Common myeloid progenitor, CD34-positive (primary cell): ENCODE results near the gene ALG13.

Experiments
- CTCF ChIA-PET: fragments of 350-600 bp; sonication (Branson Sonifier 250); formaldehyde crosslinking; loops from one replicate; lab custom pipeline; 2021; ENCODE audit warnings: antibody characterized with exemption; lab: Charles Lee
- POLR2A ChIA-PET: fragments of 350-600 bp; sonication (Branson Sonifier 250); formaldehyde crosslinking; loops from one replicate; lab custom pipeline; 2021; ENCODE audit warnings: antibody characterized with exemption; lab: Charles Lee
- DNase-seq, 3 donors: peaks; one replicate each; pipeline versions ENCODE4 v3.0.0 to v3.0.0-alpha.2; 2013
- H3K27ac ChIP-seq, 2 experiments: 1 replicate in 1 of 2; 2 replicates in 1 of 2; pipeline ENCODE4 v1.7.0; 2013; ENCODE audit warnings: inconsistent platforms in 2 of 2, low read length in 2 of 2, mild to moderate bottlenecking in 2 of 2, low read depth in 1 of 2, moderate library complexity in 1 of 2; ENCODE audit not compliant: severe bottlenecking in 2 of 2, insufficient read depth in 1 of 2, poor library complexity in 1 of 2
- H3K27me3 ChIP-seq, 5 experiments: replicated peaks in 2 of 5; 1 replicate in 3 of 5; 2 replicates in 2 of 5; pipeline versions ENCODE4 v1.6.1 to v1.7.0; 2013; ENCODE audit warnings: low read length in 4 of 5, mild to moderate bottlenecking in 2 of 5, moderate library complexity in 2 of 5, inconsistent platforms in 1 of 5; ENCODE audit not compliant: insufficient read depth in 5 of 5, control insufficient read depth in 4 of 5
- H3K36me3 ChIP-seq, 4 experiments: 1 replicate in 2 of 4; 2 replicates in 2 of 4; pipeline versions ENCODE4 v1.6.1 to v1.7.0; 2013; ENCODE audit warnings: low read length in 3 of 4, control low read depth in 1 of 4, mild to moderate bottlenecking in 1 of 4; ENCODE audit not compliant: control insufficient read depth in 4 of 4, insufficient read depth in 4 of 4
- H3K4me1 ChIP-seq, 4 experiments: 1 replicate in 3 of 4; 2 replicates in 1 of 4; pipeline versions ENCODE4 v1.6.1 to v1.7.1; 2013; ENCODE audit warnings: low read length in 3 of 4, mild to moderate bottlenecking in 3 of 4, control low read depth in 1 of 4, inconsistent platforms in 1 of 4, moderate library complexity in 1 of 4; ENCODE audit not compliant: control insufficient read depth in 4 of 4, insufficient read depth in 4 of 4; ENCODE audit errors: control extremely low read depth in 1 of 4
- H3K4me3 ChIP-seq, 7 experiments: 1 replicate in 4 of 7; 2 replicates in 3 of 7; pipeline versions ENCODE4 v1.5.1 to v1.7.0; 2013; ENCODE audit warnings: mild to moderate bottlenecking in 7 of 7, low read length in 6 of 7, moderate library complexity in 6 of 7, inconsistent platforms in 2 of 7, low read depth in 2 of 7, control low read depth in 1 of 7; ENCODE audit not compliant: insufficient read depth in 4 of 7, control insufficient read depth in 1 of 7; ENCODE audit errors: extremely low read depth in 1 of 7
- H3K9me3 ChIP-seq, 5 experiments: 1 replicate in 4 of 5; 2 replicates in 1 of 5; pipeline versions ENCODE4 v1.6.1 to v1.7.1; 2013; ENCODE audit warnings: low read length in 4 of 5, mild to moderate bottlenecking in 2 of 5, inconsistent platforms in 1 of 5, low read depth in 1 of 5, moderate library complexity in 1 of 5; ENCODE audit not compliant: control insufficient read depth in 4 of 5, insufficient read depth in 2 of 5; ENCODE audit errors: control extremely low read depth in 1 of 5
- WGBS: methylation state at CpG from one replicate; pipeline ENCODE4 v1.1.5; 2013; ENCODE audit not compliant: insufficient coverage; 5-methylcytosine and 5-hydroxymethylcytosine counted together

Gene ALG13

GRCh38 chrX:111687305-111687704 is 6.3 kb downstream of the ALG13 start:
- Histone ChIP-seq H3K4me3 (no peak overlapping the region), H3K27ac (no peak overlapping the region), H3K4me1 (peaks cover 0 to 5% (median 1%) of the 10 kb centered on the region in 4 experiments), H3K36me3 (peaks cover 0 to 44% (median 9%) of the 10 kb centered on the region in 4 experiments), H3K9me3 (no peaks in the 10 kb centered on the region), H3K27me3 (peaks cover 0 to 2% (median 0%) of the 10 kb centered on the region in 5 experiments)
- no peak for DNase-seq
- ChIA-PET CTCF (no interaction called here), POLR2A (no interaction called here)
- no CpG with 5 or more reads among the region's 2 CpGs for WGBS

- ChIA-PET POLR2A (no interaction called here), CTCF (no interaction called here)
- WGBS = 75% methylated on average over 2 of the region's 7 CpGs
- Histone ChIP-seq H3K4me1 (no peaks in the 10 kb centered on the region), H3K9me3 (no peaks in the 10 kb centered on the region), H3K4me3 (peak overlapping the region in 1 of 7 experiments; percentile 38), H3K27me3 (no peaks in the 10 kb centered on the region), H3K27ac (no peak overlapping the region), H3K36me3 (peaks cover 0 to 9% (median 0%) of the 10 kb centered on the region in 4 experiments)
- peak in 2 of 3 donors; percentile 27 to 34 for DNase-seq
Observed at GRCh38 chrX:111695297-111695880, 14.4 kb downstream of the ALG13 start.

GRCh38 chrX:111719426-111720210 is 38.6 kb downstream of the ALG13 start:
- 20% methylated on average over 1 of the region's 5 CpGs for WGBS
- H3K27ac ChIP-seq = peak overlapping the region in 1 of 2 experiments; percentile 36
- POLR2A ChIA-PET = no interaction called here
- CTCF ChIA-PET = interaction anchor here (0.6 to 1.4 kb wide), 3 partner anchors 7 to 326 kb away, joined by 3 read pairs; no protein-coding TSS in a partner anchor
- peaks cover 0 to 4% (median 0%) of the 10 kb centered on the region in 5 experiments for H3K27me3 ChIP-seq
- H3K36me3 ChIP-seq = peaks cover 0 to 9% (median 0%) of the 10 kb centered on the region in 4 experiments
- DNase-seq = peak; percentile 3 to 34 (median 32)
- no peaks in the 10 kb centered on the region for H3K9me3 ChIP-seq
- peaks cover 0 to 3% (median 0%) of the 10 kb centered on the region in 4 experiments for H3K4me1 ChIP-seq
- no peak overlapping the region for H3K4me3 ChIP-seq

- no peak overlapping the region for H3K4me3 ChIP-seq
- CTCF ChIA-PET = no interaction called here
- DNase-seq = no peak
- peaks cover 4 to 58% (median 6%) of the 10 kb centered on the region in 4 experiments for H3K36me3 ChIP-seq
- POLR2A ChIA-PET = no interaction called here
- H3K4me1 ChIP-seq = no peaks in the 10 kb centered on the region
- H3K27me3 ChIP-seq = peaks cover 0 to 2% (median 0%) of the 10 kb centered on the region in 5 experiments
- no peak overlapping the region for H3K27ac ChIP-seq
- H3K9me3 ChIP-seq = no peaks in the 10 kb centered on the region
- 83% methylated on average over 1 of the region's 2 CpGs for WGBS
Observed at GRCh38 chrX:111728096-111728495, 47.1 kb downstream of the ALG13 start.

- CTCF ChIA-PET = no interaction called here
- Histone ChIP-seq H3K27ac (no peak overlapping the region), H3K4me1 (no peaks in the 10 kb centered on the region), H3K9me3 (no peaks in the 10 kb centered on the region), H3K36me3 (peaks cover 4 to 65% (median 9%) of the 10 kb centered on the region in 4 experiments), H3K4me3 (no peak overlapping the region), H3K27me3 (peaks cover 0 to 2% (median 0%) of the 10 kb centered on the region in 5 experiments)
- DNase-seq = no peak
- WGBS = 83% methylated on average over 2 of the region's 4 CpGs
- POLR2A ChIA-PET = no interaction called here
Observed at GRCh38 chrX:111731351-111731750, 50.4 kb downstream of the ALG13 start.

- H3K4me3 ChIP-seq = no peak overlapping the region
- ChIA-PET POLR2A (no interaction called here), CTCF (interaction anchor here (0.9 to 1.6 kb wide), 2 partner anchors 17 to 26 kb away, joined by 3 read pairs; no protein-coding TSS in a partner anchor)
- no peak overlapping the region for H3K27ac ChIP-seq
- no peaks in the 10 kb centered on the region for H3K9me3 ChIP-seq
- peaks cover 0 to 2% (median 0%) of the 10 kb centered on the region in 5 experiments for H3K27me3 ChIP-seq
- DNase-seq = no peak
- peaks cover 5 to 60% (median 6%) of the 10 kb centered on the region in 4 experiments for H3K36me3 ChIP-seq
- no peaks in the 10 kb centered on the region for H3K4me1 ChIP-seq
- 91% methylated on average over 3 of the region's 3 CpGs for WGBS
Observed at GRCh38 chrX:111736571-111736970, 55.6 kb downstream of the ALG13 start.

GRCh38 chrX:111742018-111742417 is 61.0 kb downstream of the ALG13 start:
- ChIA-PET CTCF (no interaction called here), POLR2A (no interaction called here)
- no peaks in the 10 kb centered on the region for H3K9me3 ChIP-seq
- H3K36me3 ChIP-seq = peaks cover 3 to 41% (median 7%) of the 10 kb centered on the region in 4 experiments
- no peak overlapping the region for H3K4me3 ChIP-seq
- no peaks in the 10 kb centered on the region for H3K4me1 ChIP-seq
- H3K27me3 ChIP-seq = no peaks in the 10 kb centered on the region
- no peak overlapping the region for H3K27ac ChIP-seq
- WGBS = 80% methylated on average over 1 of the region's 2 CpGs
- DNase-seq = no peak
